GM12865 (cell line): ENCODE data around the gene TH.

Experiments
- DNase-seq: peaks from one replicate; pipeline ENCODE4 v3.0.0; 2010; ENCODE audit warnings: low read depth
- H3K4me3 ChIP-seq: 2 replicates; pipeline ENCODE4 v1.5.1; 2011; ENCODE audit warnings: mild to moderate bottlenecking, low read depth, low read length, control low read depth
- TF ChIP-seq, protein P1 (sequence below): IDR thresholded peaks from 2 replicates; pipeline ENCODE4 v1.5.1; 2011; ENCODE audit warnings: low read length, control low read depth, low read depth, inconsistent platforms; ENCODE audit not compliant: insufficient read depth; ENCODE audit errors: missing control alignments

Gene TH

DNA sequence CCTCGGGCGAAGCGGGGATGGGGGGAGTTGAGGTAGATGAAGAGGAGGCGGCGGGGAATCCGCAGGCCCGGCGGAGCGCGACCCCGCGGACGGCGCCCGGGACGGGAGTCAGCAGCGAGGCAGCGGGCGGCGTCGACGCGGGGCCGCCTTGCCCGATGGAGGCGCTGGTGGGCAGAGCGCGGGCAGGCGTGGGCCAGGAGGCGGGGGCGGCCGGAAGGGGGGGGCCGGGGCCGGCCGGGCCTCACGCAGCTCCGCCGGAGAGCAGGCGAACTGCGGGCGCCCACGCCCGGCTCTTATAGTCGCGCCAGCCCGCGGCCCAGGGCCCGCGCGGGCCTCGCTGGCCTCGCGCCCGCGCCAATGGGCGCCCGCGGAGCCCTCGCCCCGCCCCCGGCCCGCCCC, 32.5 kb downstream of the TH start, which contains the start of gene IGF2:
Gene IGF2 (minus strand): TSS at position 267 of the 399 bp plus-strand sequence. CDS start 3,866 bp downstream, outside the sequence.
- DNase-seq = no peak
- TF ChIP-seq, protein P1, sequence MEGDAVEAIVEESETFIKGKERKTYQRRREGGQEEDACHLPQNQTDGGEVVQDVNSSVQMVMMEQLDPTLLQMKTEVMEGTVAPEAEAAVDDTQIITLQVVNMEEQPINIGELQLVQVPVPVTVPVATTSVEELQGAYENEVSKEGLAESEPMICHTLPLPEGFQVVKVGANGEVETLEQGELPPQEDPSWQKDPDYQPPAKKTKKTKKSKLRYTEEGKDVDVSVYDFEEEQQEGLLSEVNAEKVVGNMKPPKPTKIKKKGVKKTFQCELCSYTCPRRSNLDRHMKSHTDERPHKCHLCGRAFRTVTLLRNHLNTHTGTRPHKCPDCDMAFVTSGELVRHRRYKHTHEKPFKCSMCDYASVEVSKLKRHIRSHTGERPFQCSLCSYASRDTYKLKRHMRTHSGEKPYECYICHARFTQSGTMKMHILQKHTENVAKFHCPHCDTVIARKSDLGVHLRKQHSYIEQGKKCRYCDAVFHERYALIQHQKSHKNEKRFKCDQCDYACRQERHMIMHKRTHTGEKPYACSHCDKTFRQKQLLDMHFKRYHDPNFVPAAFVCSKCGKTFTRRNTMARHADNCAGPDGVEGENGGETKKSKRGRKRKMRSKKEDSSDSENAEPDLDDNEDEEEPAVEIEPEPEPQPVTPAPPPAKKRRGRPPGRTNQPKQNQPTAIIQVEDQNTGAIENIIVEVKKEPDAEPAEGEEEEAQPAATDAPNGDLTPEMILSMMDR = no peak
- H3K4me3 ChIP-seq = no peak within 1 kb of the TSS

DNA sequence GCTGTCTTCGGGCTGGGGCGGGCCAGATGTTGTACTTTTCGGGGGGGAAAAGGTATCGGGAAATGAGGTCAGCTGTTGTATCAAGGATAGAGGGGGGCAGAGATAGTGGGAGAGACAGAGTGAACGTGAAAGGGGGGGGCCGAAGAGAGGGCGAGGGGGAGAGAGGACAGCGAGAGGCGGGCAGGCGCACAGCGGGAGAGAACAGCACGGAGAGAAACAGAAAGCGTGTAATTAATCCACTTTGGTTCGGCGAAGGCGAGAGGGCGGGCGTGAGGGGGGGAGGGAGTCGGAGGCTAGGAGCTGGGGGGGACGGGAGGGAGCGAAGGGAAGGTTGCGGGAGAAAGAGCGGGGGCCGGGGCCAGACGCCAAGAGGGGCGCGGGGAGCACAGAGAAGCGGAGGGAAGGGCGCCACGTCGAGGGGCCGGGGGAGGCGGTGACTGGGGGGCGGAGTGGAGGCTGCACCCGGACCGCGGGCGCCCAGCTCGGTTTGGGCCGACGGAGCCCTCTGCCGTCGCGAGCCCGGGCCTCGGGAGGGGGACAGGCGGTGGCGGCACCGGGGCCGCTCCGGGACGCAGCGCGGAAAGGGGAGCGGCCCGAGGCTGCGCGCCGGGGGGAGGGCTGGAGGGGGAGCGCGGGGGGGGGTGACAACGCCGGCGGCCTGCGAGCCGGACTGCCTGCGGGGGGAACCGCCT, 33.0 kb downstream of the TH start:
- TF ChIP-seq, protein P1 = no peak
- no peak overlapping the region for H3K4me3 ChIP-seq
- DNase-seq = no peak

DNA sequence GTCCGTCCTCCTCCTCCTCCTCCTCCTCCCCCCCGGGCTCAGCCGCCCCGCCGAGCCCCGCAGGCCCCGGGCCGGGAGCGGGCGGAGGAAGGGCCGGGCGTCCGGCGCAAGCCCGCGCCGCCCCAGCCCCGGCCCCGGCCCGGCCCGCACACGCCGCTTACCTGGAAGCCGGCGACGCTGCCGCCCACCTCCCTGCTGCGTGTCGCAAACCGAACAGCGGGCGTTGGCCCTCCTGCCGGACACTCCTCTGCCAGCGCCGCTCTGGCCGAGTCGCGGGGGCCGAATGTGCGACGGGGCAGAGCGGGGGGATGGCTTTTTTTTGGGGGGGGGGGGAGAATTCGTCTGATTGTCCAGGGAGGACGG, 33.6 kb downstream of the TH start:
- TF ChIP-seq, protein P1 = no peak
- no peak overlapping the region for H3K4me3 ChIP-seq
- no peak for DNase-seq

DNA sequence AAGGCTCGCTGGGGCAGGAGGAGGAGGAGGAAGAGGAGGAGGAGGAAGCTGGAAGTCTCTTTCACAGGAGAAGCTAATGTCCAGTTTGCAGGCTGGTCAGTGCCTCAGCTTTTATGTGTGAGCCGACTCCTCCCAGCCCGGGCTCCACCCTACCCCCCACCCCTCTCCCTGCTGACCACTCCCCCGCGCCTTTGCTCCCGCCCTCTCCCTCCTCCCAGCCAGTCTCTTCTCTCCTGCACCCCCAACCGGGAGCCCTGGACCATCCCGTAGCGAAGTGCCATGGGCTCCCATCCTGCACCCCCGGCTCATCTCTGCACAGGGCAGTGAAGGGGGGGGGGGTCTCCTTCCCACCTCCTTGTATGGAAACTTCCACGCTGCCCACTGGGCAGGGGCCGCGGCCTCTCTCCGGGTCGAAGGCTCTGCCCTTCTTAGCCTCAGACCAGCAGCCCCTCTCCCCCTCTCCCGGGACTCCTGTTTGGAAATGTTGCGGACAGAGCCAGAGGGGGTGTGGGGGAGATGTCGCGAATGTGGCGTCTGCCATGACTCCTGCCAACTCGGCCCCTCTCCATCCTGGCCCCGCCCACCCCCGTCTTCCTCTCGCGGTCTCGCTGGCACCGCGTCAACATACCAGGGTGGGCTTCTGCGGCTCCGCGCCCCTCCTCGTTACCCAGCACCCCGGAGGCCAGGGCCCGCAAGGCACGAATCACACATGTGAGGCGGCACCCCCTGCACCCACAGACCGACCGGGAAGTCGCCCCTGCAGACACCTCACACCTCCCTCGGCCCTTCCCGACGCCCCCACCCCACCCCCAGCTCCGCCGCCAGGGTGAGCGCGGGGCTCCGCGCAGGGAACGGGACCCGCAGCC, 34.2 kb downstream of the TH start:
- DNase-seq = no peak
- H3K4me3 ChIP-seq = no peak overlapping the region
- TF ChIP-seq, protein P1 = no peak

DNA sequence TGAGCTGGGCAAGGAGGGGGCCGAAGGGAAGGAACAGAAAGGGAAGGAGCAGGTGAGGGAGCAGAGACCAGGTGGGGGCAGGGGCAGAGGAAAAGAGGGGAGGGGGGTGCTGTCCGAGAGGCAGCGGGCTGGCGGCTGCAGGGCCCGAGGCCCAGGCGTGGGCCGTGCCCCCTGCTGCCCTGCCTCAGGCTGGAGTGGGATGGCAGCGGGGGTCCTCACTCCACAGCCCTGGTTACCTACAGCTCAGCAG, 34.7 kb downstream of the TH start:
- TF ChIP-seq, protein P1 = no peak
- no peak overlapping the region for H3K4me3 ChIP-seq
- DNase-seq = no peak

DNA sequence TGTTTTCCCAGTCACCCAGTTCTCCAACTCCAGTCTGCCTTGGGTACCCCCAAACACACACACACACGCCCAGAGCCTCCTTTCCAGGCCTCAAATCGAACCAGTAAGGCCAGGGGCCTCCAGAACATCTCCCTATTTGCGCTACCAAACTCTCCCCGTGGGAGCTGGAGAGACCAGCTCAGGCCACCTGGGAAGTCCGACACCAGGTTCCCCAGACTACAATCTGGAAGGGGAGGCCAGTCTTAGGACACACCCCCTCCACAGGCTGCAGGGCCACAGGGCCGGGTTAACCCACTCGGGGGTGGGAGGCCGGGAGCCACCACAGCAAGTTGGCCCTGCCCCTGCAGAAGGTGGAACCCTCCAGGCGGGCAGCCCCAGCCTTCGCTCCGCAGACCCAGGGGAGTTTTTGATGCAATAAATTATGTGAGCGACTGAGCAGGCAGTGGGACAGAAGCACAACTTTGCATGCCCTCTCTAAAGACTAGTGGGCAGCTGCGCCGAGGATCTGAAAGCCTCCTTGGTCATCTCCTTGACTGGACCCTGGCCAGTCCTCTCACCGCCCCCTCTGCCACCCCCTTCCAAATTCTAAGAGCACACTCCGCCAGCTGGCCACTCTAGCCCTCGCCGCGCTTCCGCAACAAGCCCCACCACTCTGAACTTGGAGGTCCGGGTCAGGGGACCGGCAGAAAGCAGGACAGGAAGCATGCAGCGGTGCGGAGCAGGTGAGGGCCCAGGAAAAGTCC, 35.2 kb downstream of the TH start:
- TF ChIP-seq, protein P1 = no peak
- no peak overlapping the region for H3K4me3 ChIP-seq
- DNase-seq = no peak
